Subcutaneous adipose tissue (tissue), 4 donors: ENCODE measurements around the gene SH3RF2. TPM values are rescaled to one million over a fixed set of nuclear protein-coding genes. Genes with fewer than 3 reads are reported as not detected.

Experiments used
- CTCF ChIP-seq: fragments of 450-650 bp; IDR thresholded peaks from one replicate; pipeline ENCODE4 v1.5.1; 2016; ENCODE audit warnings: low read depth, mild to moderate bottlenecking, control low read depth, antibody characterized with exemption, moderate library complexity
- total RNA-seq, 4 donors: library from RNA; depleted of rRNA; stranded (reverse); fragments of >200 nt; gene quantifications; one replicate each; pipeline ENCODE4 v1.1.0, GENCODE V29; 2016

The SH3RF2 gene
- 1 to 10 TPM in 3 of 4 donors, under 1 TPM in 1; 0.33 to 5.3 (median 3.0) TPM for total RNA-seq

GRCh38 chr5:145936401-145937131 lies at the start of gene SH3RF2:
TSS of gene SH3RF2 (plus strand) at chr5:145936578. CDS start at chr5:145937929, 1,351 bp downstream.
- TF ChIP-seq CTCF, result no peak

GRCh38 chr5:145887217-145887616 lies 49.2 kb upstream of the SH3RF2 start:
- TF ChIP-seq CTCF, result no peak

- no peak for TF ChIP-seq CTCF
Measured at GRCh38 chr5:145887976-145888574, 48.3 kb upstream of the SH3RF2 start.

GRCh38 chr5:145889611-145890010 lies 46.8 kb upstream of the SH3RF2 start:
- TF ChIP-seq CTCF, result no peak

- no peak for TF ChIP-seq CTCF
Measured at GRCh38 chr5:145898171-145898570, 38.2 kb upstream of the SH3RF2 start.

GRCh38 chr5:145902421-145902820 lies 34.0 kb upstream of the SH3RF2 start:
- no peak for TF ChIP-seq CTCF

- TF ChIP-seq CTCF, result no peak
Measured at GRCh38 chr5:145903113-145903512, 33.3 kb upstream of the SH3RF2 start.
